H9 (cell line): ENCODE measurements around the gene ADAMTS16. TPM values are rescaled to one million over a fixed set of nuclear protein-coding genes. Genes with fewer than 3 reads are reported as not detected.

ENCODE experiments used
- DNase-seq: peaks from one replicate; pipeline ENCODE4 v3.0.0-alpha.2; 2017
- H2AFZ ChIP-seq: one replicate; pipeline ENCODE4 v1.6.1; 2013; ENCODE audit warnings: mild to moderate bottlenecking, low read length, control low read depth, moderate library complexity
- H2AK5ac ChIP-seq: 2 replicates; pipeline ENCODE4 v1.6.1; 2013; ENCODE audit warnings: low read length, control low read depth, mixed read lengths; ENCODE audit not compliant: insufficient read length
- H2BK120ac ChIP-seq: one replicate; pipeline ENCODE4 v1.6.1; 2013; ENCODE audit warnings: low read depth, mild to moderate bottlenecking, low read length, control low read depth, inconsistent platforms; ENCODE audit not compliant: poor library complexity, severe bottlenecking
- H2BK12ac ChIP-seq: 2 replicates; pipeline ENCODE4 v1.6.1; 2013; ENCODE audit warnings: low read length, control low read depth, mixed read lengths, low read depth; ENCODE audit not compliant: insufficient read length
- H2BK15ac ChIP-seq: 2 replicates; pipeline ENCODE4 v1.6.1; 2013; ENCODE audit warnings: low read depth, low read length, control low read depth
- H2BK20ac ChIP-seq: one replicate; pipeline ENCODE4 v1.6.1; 2013; ENCODE audit warnings: low read depth, mild to moderate bottlenecking, low read length, control low read depth, inconsistent platforms; ENCODE audit not compliant: poor library complexity, severe bottlenecking
- H2BK5ac ChIP-seq: 2 replicates; pipeline ENCODE4 v1.6.1; 2013; ENCODE audit warnings: low read length, control low read depth, mixed read lengths; ENCODE audit not compliant: insufficient read length
- H3K14ac ChIP-seq: 2 replicates; pipeline ENCODE4 v1.6.1; 2013; ENCODE audit warnings: low read length, control low read depth; ENCODE audit not compliant: insufficient read depth
- H3K18ac ChIP-seq: 2 replicates; pipeline ENCODE4 v1.6.1; 2013; ENCODE audit warnings: low read depth, mild to moderate bottlenecking, mixed read lengths, low read length, control low read depth; ENCODE audit not compliant: insufficient read length
- H3K23ac ChIP-seq: 2 replicates; pipeline ENCODE4 v1.6.1; 2013; ENCODE audit warnings: low read length, control low read depth, mixed read lengths, low read depth; ENCODE audit not compliant: insufficient read length
- H3K23me2 ChIP-seq: 2 replicates; pipeline ENCODE4 v1.6.1; 2013; ENCODE audit warnings: low read depth, mild to moderate bottlenecking, mixed read lengths, low read length, control low read depth; ENCODE audit not compliant: insufficient read length, poor library complexity, severe bottlenecking
- H3K27ac ChIP-seq: 2 replicates; pipeline ENCODE4 v1.5.1; 2013; ENCODE audit warnings: low read length, control low read depth, mixed read lengths, low read depth; ENCODE audit not compliant: insufficient read length
- H3K27me3 ChIP-seq: 2 replicates; pipeline ENCODE4 v1.6.1; 2013; ENCODE audit warnings: low read length, control low read depth, inconsistent platforms; ENCODE audit not compliant: insufficient read depth
- H3K4ac ChIP-seq: 2 replicates; pipeline ENCODE4 v1.6.1; 2013; ENCODE audit warnings: low read depth, mild to moderate bottlenecking, control low read depth, inconsistent platforms, low read length, moderate library complexity
- H3K4me1 ChIP-seq: 2 replicates; pipeline ENCODE4 v1.6.1; 2013; ENCODE audit warnings: low read length, control low read depth, inconsistent platforms; ENCODE audit not compliant: insufficient read depth
- H3K4me2 ChIP-seq: 2 replicates; pipeline ENCODE4 v1.6.1; 2013; ENCODE audit warnings: low read length, control low read depth, mixed read lengths; ENCODE audit not compliant: insufficient read length, insufficient read depth
- H3K56ac ChIP-seq: 2 replicates; pipeline ENCODE4 v1.6.1; 2013; ENCODE audit warnings: low read depth, mild to moderate bottlenecking, mixed read lengths, low read length, control low read depth; ENCODE audit not compliant: insufficient read length
- H3K79me1 ChIP-seq: 2 replicates; pipeline ENCODE4 v1.6.1; 2013; ENCODE audit warnings: low read depth, mild to moderate bottlenecking, moderate library complexity, low read length, control low read depth, inconsistent platforms; ENCODE audit not compliant: insufficient read depth, poor library complexity, severe bottlenecking
- H3K79me2 ChIP-seq: 2 replicates; pipeline ENCODE4 v1.6.1; 2013; ENCODE audit warnings: low read length, control low read depth, inconsistent platforms; ENCODE audit not compliant: insufficient read depth
- H3K9ac ChIP-seq: 2 replicates; pipeline ENCODE4 v1.6.1; 2013; ENCODE audit warnings: low read length, control low read depth, mixed read lengths; ENCODE audit not compliant: insufficient read length; ENCODE audit errors: extremely low read depth
- H3K9me3 ChIP-seq: one replicate; pipeline ENCODE4 v1.6.1; 2013; ENCODE audit warnings: low read depth, low read length, inconsistent platforms; ENCODE audit not compliant: control insufficient read depth
- H3T11ph ChIP-seq: one replicate; pipeline ENCODE4 v1.6.1; 2013; ENCODE audit warnings: mild to moderate bottlenecking, low read length, control low read depth, inconsistent platforms
- H4K20me1 ChIP-seq: one replicate; pipeline ENCODE4 v1.6.1; 2013; ENCODE audit not compliant: control insufficient read depth, insufficient read length, insufficient read depth
- H4K5ac ChIP-seq: 2 replicates; pipeline ENCODE4 v1.6.1; 2013; ENCODE audit warnings: low read depth, mild to moderate bottlenecking, mixed read lengths, low read length, control low read depth; ENCODE audit not compliant: insufficient read length
- H4K8ac ChIP-seq: replicated peaks from 2 replicates; pipeline ENCODE4 v1.6.1; 2013; ENCODE audit warnings: low read length, control low read depth, mixed read lengths, low read depth; ENCODE audit not compliant: insufficient read length
- H4K91ac ChIP-seq: 2 replicates; pipeline ENCODE4 v1.6.1; 2013; ENCODE audit warnings: low read depth, mild to moderate bottlenecking, moderate library complexity, mixed read lengths, low read length, control low read depth; ENCODE audit not compliant: insufficient read length
- H3K27ac Mint-ChIP-seq, 3 experiments: 2 replicates in 2 of 3; 3 replicates in 1 of 3; pipeline ENCODE4 v1.8.0; 2020 to 2021; ENCODE audit warnings: mixed read lengths in 3 of 3, mild to moderate bottlenecking in 1 of 3, moderate library complexity in 1 of 3
- H3K27me3 Mint-ChIP-seq: 2 replicates; pipeline ENCODE4 v1.8.0; 2021; ENCODE audit warnings: low read depth, mild to moderate bottlenecking, moderate library complexity, mixed read lengths
- H3K36me3 Mint-ChIP-seq, 3 experiments: 2 replicates in 2 of 3; 3 replicates in 1 of 3; pipeline ENCODE4 v1.8.0; 2020 to 2021; ENCODE audit warnings: low read depth in 3 of 3, mixed read lengths in 3 of 3; ENCODE audit not compliant: insufficient read depth in 1 of 3
- H3K4me1 Mint-ChIP-seq, 2 experiments: 2 replicates each; pipeline ENCODE4 v1.8.0; 2020; ENCODE audit warnings: mixed read lengths in 2 of 2
- H3K4me3 Mint-ChIP-seq, 2 experiments: 2 replicates in 1 of 2; 3 replicates in 1 of 2; pipeline ENCODE4 v1.8.0; 2020 to 2021; ENCODE audit warnings: mild to moderate bottlenecking in 2 of 2, mixed read lengths in 2 of 2, moderate library complexity in 1 of 2
- H3K9me3 Mint-ChIP-seq, 2 experiments: 2 replicates in 1 of 2; 3 replicates in 1 of 2; pipeline ENCODE4 v1.8.0; 2020; ENCODE audit warnings: mild to moderate bottlenecking in 2 of 2, mixed read lengths in 2 of 2, moderate library complexity in 1 of 2
- CTCF ChIP-seq: fragments of 200-600 bp; sonication (generic); conservative IDR thresholded peaks from 3 replicates; pipeline ENCODE4 v1.8.0; 2021; ENCODE audit warnings: antibody characterized with exemption, mild to moderate bottlenecking
- WGBS: extraction: QIAGEN DNeasy Blood & Tissue Kit; methylation state at CpG from one replicate; pipeline ENCODE4 v1.1.7; 2013; ENCODE audit warnings: missing lambda C conversion rate, low lambda C conversion rate, mixed read lengths; ENCODE audit not compliant: insufficient read length; ENCODE audit errors: extremely low coverage; 5-methylcytosine and 5-hydroxymethylcytosine counted together
- total RNA-seq: library from RNA; stranded (reverse); gene quantifications from 2 replicates; pipeline ENCODE4 v1.2.1, GENCODE V29; 2021

The ADAMTS16 gene
- total RNA-seq, 1 experiment from 2014 or later, result 4.5 TPM

- Histone ChIP-seq H3K27me3 (no peaks in the 10 kb centered on the region), H3K23me2 (no peaks in the 10 kb centered on the region), H3K56ac (peak overlapping the region; percentile 25), H3K4me2 (peak overlapping the region; percentile 44), H4K8ac (peak overlapping the region; percentile 63), H3K14ac (peak overlapping the region; percentile 9; the same call in 1 of the 2 replicates), H4K5ac (peak overlapping the region; percentile 94), H2BK20ac (no peak overlapping the region), H2BK15ac (no peak overlapping the region), H3K79me1 (no peaks in the 10 kb centered on the region), H3K23ac (no peak overlapping the region), H2BK120ac (no peak overlapping the region), H3K27ac (peak overlapping the region; percentile 98), H2AK5ac (no peak overlapping the region), H3K9me3 (no peaks in the 10 kb centered on the region), H2BK12ac (peak overlapping the region; percentile 68), H4K91ac (no peak overlapping the region), H3K4ac (no peak overlapping the region), H4K20me1 (peaks cover 2% of the 10 kb centered on the region), H3K9ac (peak overlapping the region; percentile 21), H2BK5ac (peak overlapping the region; percentile 71), H3K79me2 (no peaks in the 10 kb centered on the region), H3K4me1 (peaks cover 21% of the 10 kb centered on the region; the same call in 1 of the 2 replicates), H2AFZ (no peak overlapping the region), H3T11ph (no peak overlapping the region), H3K18ac (peak overlapping the region; percentile 90)
- peaks cover 0 to 2% of the 10 kb centered on the region in 2 experiments; a peak in 1 of 5 replicates for H3K9me3 Mint-ChIP-seq
- no peak for TF ChIP-seq CTCF
- peaks cover 67 to 74% of the 10 kb centered on the region in 2 experiments for H3K4me1 Mint-ChIP-seq
- H3K4me3 Mint-ChIP-seq, result peak overlapping the region; percentile 51 to 76
- no CpG with 5 or more reads among the region's 16 CpGs for WGBS
- peak overlapping the region; percentile 86 to 99 (median 95) for H3K27ac Mint-ChIP-seq
- peak; percentile 92 for DNase-seq
- H3K27me3 Mint-ChIP-seq, result peaks cover 13% of the 10 kb centered on the region
- H3K36me3 Mint-ChIP-seq, result peaks cover 0 to 3% (median 3%) of the 10 kb centered on the region in 3 experiments; a peak in 3 of 7 replicates
Observed at GRCh38 chr5:5183189-5183699, 43.1 kb downstream of the ADAMTS16 start.
